ENCODE data around the gene TAF8.

GRCh38 chr6:42110683-42111082 lies 60.4 kb downstream of the TAF8 start:
- TF ChIP-seq CTCF (IDR thresholded peaks at IDR 0.05 in 4 of 5, conservative IDR thresholded peaks at IDR 0.05 in 1 of 5): no peak
- TF ChIP-seq POLR2A (IDR thresholded peaks at IDR 0.05): no peak
